HL-60 (cell line): Measurements from ENCODE around the gene ALK.

Source experiments
- DNase-seq, 2 experiments: peaks; one replicate each; pipeline ENCODE4 v3.0.0-alpha.2; 2010 to 2020; ENCODE audit warnings: low read depth in 1 of 2, low spot score in 1 of 2
- H3K27ac ChIP-seq: fragments of 250-450 bp; sonication (Bioruptor Pico); replicated peaks from 2 replicates; pipeline ENCODE4 v1.5.1; 2020; ENCODE audit warnings: mild to moderate bottlenecking, moderate library complexity
- H3K27me3 ChIP-seq: fragments of 250-450 bp; sonication (Bioruptor Pico); 2 replicates; pipeline ENCODE4 v1.5.1; 2021; ENCODE audit warnings: mild to moderate bottlenecking, moderate library complexity; ENCODE audit not compliant: insufficient read depth, poor library complexity, severe bottlenecking
- H3K4me3 ChIP-seq: replicated peaks from 2 replicates; pipeline ENCODE4 v1.5.1; 2011; ENCODE audit warnings: mild to moderate bottlenecking, control low read depth, low read length; ENCODE audit not compliant: insufficient read depth
- CTCF ChIP-seq: IDR thresholded peaks from one replicate; pipeline ENCODE4 v1.5.1; 2011; ENCODE audit warnings: low read length, control low read depth, inconsistent platforms; ENCODE audit not compliant: insufficient read depth
- GABPA ChIP-seq: IDR thresholded peaks from 2 replicates; pipeline ENCODE4 v1.6.1; 2012; ENCODE audit warnings: low read depth
- POLR2AphosphoS5 ChIP-seq: IDR thresholded peaks from 2 replicates; pipeline ENCODE4 v1.6.1; 2012; ENCODE audit warnings: low read depth
- REST ChIP-seq: IDR thresholded peaks from 2 replicates; pipeline ENCODE4 v1.6.1; 2012; ENCODE audit warnings: low read depth; ENCODE audit not compliant: insufficient replicate concordance
- SPI1 ChIP-seq: IDR thresholded peaks from 2 replicates; pipeline ENCODE4 v1.6.1; 2012; ENCODE audit warnings: low read depth, mild to moderate bottlenecking, borderline replicate concordance

Gene ALK

GRCh38 chr2:29817801-29818680 is 103.3 kb downstream of the ALK start:
- Histone ChIP-seq H3K4me3 (no peak overlapping the region), H3K27me3 (no peaks in the 10 kb centered on the region), H3K27ac (no peak overlapping the region)
- no peak for TF ChIP-seq REST
- TF ChIP-seq SPI1 = no peak
- no peak for TF ChIP-seq POLR2AphosphoS5
- DNase-seq = no peak

- TF ChIP-seq CTCF = no peak
- TF ChIP-seq GABPA = no peak
- no peak for TF ChIP-seq POLR2AphosphoS5
- TF ChIP-seq SPI1 = no peak
- TF ChIP-seq REST = no peak
- no peak overlapping the region for H3K27ac ChIP-seq
- no peaks in the 10 kb centered on the region for H3K27me3 ChIP-seq
- DNase-seq = no peak
- no peak overlapping the region for H3K4me3 ChIP-seq
These were observed 104.1 kb downstream of the ALK start for GRCh38 chr2:29817299-29817698.

- Histone ChIP-seq H3K4me3 (no peak overlapping the region), H3K27me3 (no peaks in the 10 kb centered on the region), H3K27ac (no peak overlapping the region)
- TF ChIP-seq POLR2AphosphoS5 = no peak
- TF ChIP-seq SPI1 = no peak
- TF ChIP-seq GABPA = no peak
- DNase-seq = no peak
These were observed 104.7 kb downstream of the ALK start for GRCh38 chr2:29816651-29817050.

GRCh38 chr2:29811378-29811777 is 110.0 kb downstream of the ALK start:
- H3K4me3 ChIP-seq = no peak overlapping the region
- H3K27me3 ChIP-seq = no peaks in the 10 kb centered on the region
- no peak overlapping the region for H3K27ac ChIP-seq
- no peak for DNase-seq
- TF ChIP-seq POLR2AphosphoS5 = no peak
- TF ChIP-seq REST = no peak
- no peak for TF ChIP-seq CTCF
